ENCODE results near the gene CTAGE4.
"Not testable (repeated sequence)": the region's sequence is repeated elsewhere in the genome, so short reads cannot be mapped to it uniquely, and the experiment has no call there.

The CTAGE4 gene, protein sequence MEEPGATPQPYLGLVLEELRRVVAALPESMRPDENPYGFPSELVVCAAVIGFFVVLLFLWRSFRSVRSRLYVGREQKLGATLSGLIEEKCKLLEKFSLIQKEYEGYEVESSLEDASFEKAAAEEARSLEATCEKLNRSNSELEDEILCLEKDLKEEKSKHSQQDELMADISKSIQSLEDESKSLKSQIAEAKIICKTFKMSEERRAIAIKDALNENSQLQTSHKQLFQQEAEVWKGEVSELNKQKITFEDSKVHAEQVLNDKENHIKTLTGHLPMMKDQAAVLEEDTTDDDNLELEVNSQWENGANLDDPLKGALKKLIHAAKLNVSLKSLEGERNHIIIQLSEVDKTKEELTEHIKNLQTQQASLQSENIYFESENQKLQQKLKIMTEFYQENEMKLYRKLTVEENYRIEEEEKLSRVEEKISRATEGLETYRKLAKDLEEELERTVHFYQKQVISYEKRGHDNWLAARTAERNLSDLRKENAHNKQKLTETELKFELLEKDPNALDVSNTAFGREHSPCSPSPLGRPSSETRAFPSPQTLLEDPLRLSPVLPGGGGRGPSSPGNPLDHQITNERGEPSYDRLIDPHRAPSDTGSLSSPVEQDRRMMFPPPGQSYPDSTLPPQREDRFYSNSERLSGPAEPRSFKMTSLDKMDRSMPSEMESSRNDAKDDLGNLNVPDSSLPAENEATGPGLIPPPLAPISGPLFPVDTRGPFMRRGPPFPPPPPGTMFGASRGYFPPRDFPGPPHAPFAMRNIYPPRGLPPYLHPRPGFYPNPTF

DNA sequence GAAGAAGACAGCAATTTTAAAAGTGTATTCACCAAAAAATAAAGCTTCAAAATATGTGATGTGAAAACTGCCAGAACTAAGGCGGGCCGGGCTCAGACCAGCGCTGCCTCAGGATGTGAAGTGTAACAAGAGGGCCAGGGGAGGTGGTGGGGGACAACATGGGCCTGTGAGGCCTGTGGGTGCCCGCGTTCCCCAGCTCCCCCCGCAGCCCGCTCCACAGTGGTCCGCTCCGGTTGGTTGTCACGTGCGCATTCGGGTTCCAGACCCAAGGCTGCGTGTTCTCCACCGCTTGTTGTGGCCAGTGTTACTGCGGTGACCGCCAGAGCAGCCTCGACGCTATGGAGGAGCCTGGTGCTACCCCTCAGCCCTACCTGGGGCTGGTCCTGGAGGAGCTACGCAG lies at the start of gene CTAGE4:
Gene CTAGE4, plus strand, starts transcription at position 301 of the 400 bp plus-strand sequence. Its CDS starts 38 bp downstream, at position 339.
- not testable (repeated sequence) for H3K4me1 Mint-ChIP-seq (ENCODE audit: low read depth); DNase-seq; H3K27ac Mint-ChIP-seq; H3K36me3 Mint-ChIP-seq (ENCODE audit: low read depth); H3K27me3 Mint-ChIP-seq; H3K4me3 Mint-ChIP-seq; H3K9me3 Mint-ChIP-seq

DNA sequence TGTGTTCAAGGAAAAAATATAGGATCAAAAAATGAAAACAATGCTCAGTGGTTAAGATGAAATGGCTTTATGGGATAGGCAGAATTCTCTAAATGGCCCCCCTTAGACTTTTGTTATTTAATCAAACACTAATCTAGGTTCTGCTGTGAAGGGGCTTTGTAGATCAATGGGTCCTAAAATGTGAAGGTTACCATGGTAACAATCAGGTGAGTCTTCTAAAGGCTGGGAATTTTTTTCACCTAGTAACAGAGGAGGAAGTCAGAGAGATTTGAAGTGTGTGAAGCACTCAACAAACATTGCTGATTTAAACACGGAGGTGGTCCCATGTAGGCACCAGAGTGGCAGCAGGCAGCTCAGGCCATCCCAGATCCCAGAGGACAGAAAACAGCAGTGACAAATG lies 49.1 kb upstream of the CTAGE4 start:
- DNase-seq, result no peak
- Mint-ChIP-seq H3K4me1 (ENCODE audit: low read depth) (no peaks in the 10 kb centered on the region), H3K36me3 (ENCODE audit: low read depth) (no peaks in the 10 kb centered on the region), H3K27me3 (no peaks in the 10 kb centered on the region), H3K27ac (no peak overlapping the region), H3K4me3 (no peak overlapping the region), H3K9me3 (no peaks in the 10 kb centered on the region)

DNA sequence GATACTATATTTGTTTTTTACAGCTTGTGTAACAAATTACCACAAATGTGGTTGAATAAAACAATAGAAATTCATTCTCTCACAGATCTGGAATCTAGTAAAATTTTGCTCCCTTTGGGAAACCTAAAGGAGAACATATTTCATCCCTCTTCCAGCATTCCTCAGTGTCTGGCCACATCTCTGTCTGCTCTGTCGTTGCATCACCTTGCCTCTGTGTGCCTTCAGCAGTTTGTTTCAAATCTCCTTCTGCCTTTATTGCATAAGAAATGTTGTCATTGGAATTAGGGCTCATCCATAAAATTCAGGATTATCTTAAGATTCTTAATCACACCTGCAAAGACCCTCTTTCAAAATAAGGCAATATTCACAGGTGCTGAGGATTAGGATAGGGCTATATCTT lies 45.8 kb upstream of the CTAGE4 start:
- Mint-ChIP-seq H3K4me3 (no peak overlapping the region), H3K4me1 (ENCODE audit: low read depth) (no peaks in the 10 kb centered on the region), H3K27ac (no peak overlapping the region), H3K36me3 (ENCODE audit: low read depth) (no peaks in the 10 kb centered on the region), H3K9me3 (no peaks in the 10 kb centered on the region), H3K27me3 (no peaks in the 10 kb centered on the region)
- no peak for DNase-seq

DNA sequence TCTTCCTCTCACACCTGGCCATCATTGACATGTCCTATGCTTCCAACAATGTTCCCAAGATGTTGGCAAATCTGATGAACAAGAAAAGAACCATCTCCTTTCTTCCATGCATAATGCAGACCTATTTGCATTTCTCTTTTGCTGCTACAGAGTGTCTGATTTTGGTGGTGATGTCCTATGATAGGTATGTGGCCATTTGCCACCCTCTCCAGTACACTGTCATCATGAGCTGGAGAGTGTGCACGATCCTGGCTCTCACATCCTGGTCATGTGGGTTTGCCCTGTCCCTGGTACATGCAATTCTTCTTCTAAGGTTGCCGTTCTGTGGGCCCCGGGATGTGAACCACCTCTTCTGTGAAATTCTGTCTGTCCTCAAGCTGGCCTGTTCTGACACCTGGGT lies 41.1 kb upstream of the CTAGE4 start:
- H3K27me3 Mint-ChIP-seq, result no peaks in the 10 kb centered on the region
- no peak overlapping the region for H3K4me3 Mint-ChIP-seq
- H3K27ac Mint-ChIP-seq, result no peak overlapping the region
- no peaks in the 10 kb centered on the region for H3K4me1 Mint-ChIP-seq (ENCODE audit: low read depth)
- peaks cover 3% of the 10 kb centered on the region for H3K9me3 Mint-ChIP-seq
- no peaks in the 10 kb centered on the region for H3K36me3 Mint-ChIP-seq (ENCODE audit: low read depth)
- DNase-seq, result no peak

- peaks cover 18% of the 10 kb centered on the region for H3K9me3 Mint-ChIP-seq
These were observed 38.8 kb upstream of the CTAGE4 start for GRCh38 chr7:144144426-144144825.

DNA sequence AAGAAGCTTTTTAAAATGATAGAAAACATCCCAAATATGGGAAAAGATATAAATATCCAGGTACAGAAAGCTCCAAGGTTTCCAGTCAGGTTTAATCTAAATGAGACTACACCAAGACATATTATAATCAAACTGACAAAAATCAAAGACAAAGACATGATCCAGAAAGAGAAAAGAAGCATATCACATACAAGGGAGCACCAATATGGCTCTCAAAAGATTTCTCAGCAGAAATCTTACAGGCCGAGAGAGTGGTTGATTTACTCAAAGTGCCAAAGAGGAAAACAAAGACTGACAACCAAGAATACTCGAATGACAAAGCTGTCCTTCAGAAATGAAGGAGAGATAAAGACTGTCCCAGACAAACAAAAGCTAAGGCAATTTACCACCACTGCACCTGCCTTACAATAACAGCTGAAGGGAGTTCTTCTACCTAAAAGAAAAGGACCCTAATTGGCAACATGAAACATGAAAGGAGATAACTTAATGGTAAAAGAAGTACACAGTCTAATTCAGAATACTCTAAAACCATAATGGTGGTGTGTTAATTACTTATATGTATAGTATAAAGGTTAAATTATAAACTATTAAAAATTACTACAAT lies 34.9 kb upstream of the CTAGE4 start:
- DNase-seq, result no peak
- Mint-ChIP-seq H3K27ac (no peak overlapping the region), H3K4me3 (no peak overlapping the region), H3K9me3 (peaks cover 28% of the 10 kb centered on the region), H3K36me3 (ENCODE audit: low read depth) (no peaks in the 10 kb centered on the region), H3K27me3 (peaks cover 11% of the 10 kb centered on the region), H3K4me1 (ENCODE audit: low read depth) (no peaks in the 10 kb centered on the region)

More at GRCh38 chr7:144144426-144144825, 38.8 kb upstream of the CTAGE4 start:
- Mint-ChIP-seq H3K4me3 (no peak overlapping the region), H3K4me1 (ENCODE audit: low read depth) (no peaks in the 10 kb centered on the region), H3K36me3 (ENCODE audit: low read depth) (no peaks in the 10 kb centered on the region), H3K27ac (no peak overlapping the region), H3K27me3 (no peaks in the 10 kb centered on the region)
- DNase-seq, result no peak

DNA sequence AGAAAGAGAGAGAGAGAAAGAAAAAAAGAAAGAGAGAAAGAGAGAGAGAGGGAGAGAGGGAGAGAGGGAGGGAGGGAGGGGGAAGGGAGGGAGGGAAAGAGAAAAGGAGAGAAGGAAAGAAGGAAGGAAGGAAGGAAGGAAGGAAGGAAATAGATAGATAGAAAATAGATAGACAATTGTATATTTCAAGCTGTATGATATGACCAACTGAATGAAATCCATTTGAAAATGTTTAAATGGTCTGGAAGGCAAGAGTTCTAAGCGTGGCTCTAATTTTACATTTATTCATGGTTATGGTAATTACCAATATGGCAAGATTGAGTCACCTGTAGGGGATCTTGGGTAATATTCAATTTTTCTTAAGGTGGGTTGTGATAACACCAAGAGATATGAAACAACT lies 24.4 kb upstream of the CTAGE4 start:
- no peak overlapping the region for H3K4me3 Mint-ChIP-seq
- no peaks in the 10 kb centered on the region for H3K9me3 Mint-ChIP-seq
- H3K4me1 Mint-ChIP-seq (ENCODE audit: low read depth), result no peaks in the 10 kb centered on the region
- no peaks in the 10 kb centered on the region for H3K36me3 Mint-ChIP-seq (ENCODE audit: low read depth)
- no peak overlapping the region for H3K27ac Mint-ChIP-seq
- peaks cover 11% of the 10 kb centered on the region for H3K27me3 Mint-ChIP-seq
- DNase-seq, result no peak

DNA sequence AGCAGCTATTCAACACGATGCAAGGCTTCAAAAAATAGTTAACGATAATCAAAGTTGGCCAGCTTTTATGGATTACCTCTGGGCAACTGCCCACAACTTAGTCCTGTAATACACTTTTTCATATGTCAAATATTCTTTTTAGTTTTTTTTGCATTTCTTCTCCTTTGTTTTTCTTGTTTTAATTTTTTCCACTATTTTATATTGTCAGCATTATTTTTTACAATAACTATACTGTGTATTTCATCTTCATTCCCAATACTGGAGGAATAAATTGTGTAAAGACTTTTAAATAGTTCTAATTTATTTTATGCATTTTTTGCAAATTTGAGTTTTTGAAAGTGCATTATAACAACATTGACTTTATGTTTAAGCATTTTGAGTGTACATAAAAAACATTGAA lies 18.5 kb upstream of the CTAGE4 start:
- Mint-ChIP-seq H3K27me3 (peaks cover 19% of the 10 kb centered on the region), H3K27ac (no peak overlapping the region), H3K4me3 (no peak overlapping the region), H3K4me1 (ENCODE audit: low read depth) (no peaks in the 10 kb centered on the region), H3K36me3 (ENCODE audit: low read depth) (no peaks in the 10 kb centered on the region), H3K9me3 (peaks cover 2% of the 10 kb centered on the region)
- no peak for DNase-seq

DNA sequence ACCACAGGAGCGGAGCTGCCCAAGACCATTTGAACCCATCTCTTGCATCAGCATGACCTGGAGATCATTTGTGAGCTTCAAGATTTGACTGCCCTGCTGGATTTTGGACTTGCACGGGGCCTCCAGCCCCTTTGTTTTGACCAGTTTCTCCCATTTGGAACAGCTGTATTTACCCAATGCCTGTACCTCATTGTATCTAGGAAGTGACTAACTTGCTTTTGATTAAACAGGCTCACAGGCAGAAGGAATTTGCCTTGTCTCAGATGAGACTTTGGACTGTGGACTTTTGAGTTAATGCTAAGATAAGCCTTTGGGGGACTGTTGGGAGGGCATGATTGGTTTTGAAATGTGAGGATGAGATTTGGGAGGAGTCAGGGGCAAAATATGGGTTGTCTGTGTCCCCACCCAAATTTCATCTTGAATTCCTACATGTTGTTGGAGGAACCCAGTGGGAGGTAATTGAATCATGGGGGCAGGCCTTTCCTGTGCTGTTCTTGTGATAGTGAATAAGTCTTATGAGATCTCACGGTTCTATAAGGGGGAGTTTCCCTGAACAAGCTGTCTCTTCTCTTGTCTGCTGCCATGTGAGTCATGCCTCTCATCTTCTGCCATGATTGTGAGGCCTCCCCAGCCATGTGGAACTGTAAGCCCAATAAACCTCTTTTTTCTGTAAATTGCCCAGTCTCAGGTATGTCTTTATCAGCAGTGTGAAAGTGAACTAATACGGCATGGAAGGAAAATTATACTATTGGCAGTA lies 11.5 kb upstream of the CTAGE4 start:
- Mint-ChIP-seq H3K27me3 (peaks cover 11% of the 10 kb centered on the region), H3K9me3 (peaks cover 13% of the 10 kb centered on the region)
- H3K36me3 Mint-ChIP-seq (ENCODE audit: low read depth); DNase-seq; H3K4me1 Mint-ChIP-seq (ENCODE audit: low read depth); H3K27ac Mint-ChIP-seq; H3K4me3 Mint-ChIP-seq: not testable (repeated sequence)

DNA sequence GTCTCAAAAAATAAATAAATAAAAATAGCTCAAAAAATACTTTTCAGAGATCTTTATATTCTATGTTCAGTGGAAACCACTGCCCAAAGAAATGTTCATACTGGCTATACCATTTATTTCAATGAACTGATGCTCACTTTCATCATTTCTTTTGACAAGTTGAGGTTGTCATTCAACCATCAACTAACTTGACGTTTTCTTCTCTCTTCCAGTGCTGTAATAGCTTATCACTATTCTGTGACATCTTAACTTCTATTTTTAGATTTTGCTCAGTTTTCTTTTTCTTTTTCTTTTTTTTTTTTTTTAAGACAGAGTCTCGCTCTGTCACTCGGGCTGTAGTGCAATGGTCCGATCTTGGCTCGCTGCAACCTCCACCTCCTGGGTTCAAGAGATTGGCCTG lies 8.7 kb upstream of the CTAGE4 start:
- H3K4me1 Mint-ChIP-seq (ENCODE audit: low read depth), result no peaks in the 10 kb centered on the region
- no peak overlapping the region for H3K27ac Mint-ChIP-seq

GRCh38 chr7:144178380-144179164 lies 4.7 kb upstream of the CTAGE4 start:
- H3K36me3 Mint-ChIP-seq (ENCODE audit: low read depth); H3K4me1 Mint-ChIP-seq (ENCODE audit: low read depth); H3K9me3 Mint-ChIP-seq; H3K27ac Mint-ChIP-seq; H3K27me3 Mint-ChIP-seq; H3K4me3 Mint-ChIP-seq; DNase-seq: not testable (repeated sequence)

More for the DNA sequence above, 8.7 kb upstream of the CTAGE4 start:
- Mint-ChIP-seq H3K9me3 (peaks cover 12% of the 10 kb centered on the region), H3K4me3 (no peak overlapping the region), H3K36me3 (ENCODE audit: low read depth) (no peaks in the 10 kb centered on the region), H3K27me3 (peaks cover 13% of the 10 kb centered on the region)
- DNase-seq, result no peak

GRCh38 chr7:144179165-144179479 lies 4.1 kb upstream of the CTAGE4 start:
- not testable (repeated sequence) for H3K36me3 Mint-ChIP-seq (ENCODE audit: low read depth); H3K27ac Mint-ChIP-seq; H3K27me3 Mint-ChIP-seq; H3K9me3 Mint-ChIP-seq; DNase-seq; H3K4me3 Mint-ChIP-seq; H3K4me1 Mint-ChIP-seq (ENCODE audit: low read depth)

- H3K36me3 Mint-ChIP-seq (ENCODE audit: low read depth); H3K9me3 Mint-ChIP-seq; H3K27ac Mint-ChIP-seq; DNase-seq; H3K4me1 Mint-ChIP-seq (ENCODE audit: low read depth); H3K27me3 Mint-ChIP-seq; H3K4me3 Mint-ChIP-seq: not testable (repeated sequence)
These were observed 4.6 kb downstream of the CTAGE4 start for GRCh38 chr7:144187848-144188247.

- H3K9me3 Mint-ChIP-seq; H3K4me3 Mint-ChIP-seq; H3K4me1 Mint-ChIP-seq (ENCODE audit: low read depth); H3K27me3 Mint-ChIP-seq; H3K36me3 Mint-ChIP-seq (ENCODE audit: low read depth); H3K27ac Mint-ChIP-seq; DNase-seq: not testable (repeated sequence)
These were observed 5.4 kb downstream of the CTAGE4 start for GRCh38 chr7:144188578-144189171.
